ENCODE measurements around the gene HSD17B12.
"Not testable (repeated sequence)": the region's sequence is repeated elsewhere in the genome, so short reads cannot be mapped to it uniquely, and the experiment has no call there.

The HSD17B12 gene

DNA sequence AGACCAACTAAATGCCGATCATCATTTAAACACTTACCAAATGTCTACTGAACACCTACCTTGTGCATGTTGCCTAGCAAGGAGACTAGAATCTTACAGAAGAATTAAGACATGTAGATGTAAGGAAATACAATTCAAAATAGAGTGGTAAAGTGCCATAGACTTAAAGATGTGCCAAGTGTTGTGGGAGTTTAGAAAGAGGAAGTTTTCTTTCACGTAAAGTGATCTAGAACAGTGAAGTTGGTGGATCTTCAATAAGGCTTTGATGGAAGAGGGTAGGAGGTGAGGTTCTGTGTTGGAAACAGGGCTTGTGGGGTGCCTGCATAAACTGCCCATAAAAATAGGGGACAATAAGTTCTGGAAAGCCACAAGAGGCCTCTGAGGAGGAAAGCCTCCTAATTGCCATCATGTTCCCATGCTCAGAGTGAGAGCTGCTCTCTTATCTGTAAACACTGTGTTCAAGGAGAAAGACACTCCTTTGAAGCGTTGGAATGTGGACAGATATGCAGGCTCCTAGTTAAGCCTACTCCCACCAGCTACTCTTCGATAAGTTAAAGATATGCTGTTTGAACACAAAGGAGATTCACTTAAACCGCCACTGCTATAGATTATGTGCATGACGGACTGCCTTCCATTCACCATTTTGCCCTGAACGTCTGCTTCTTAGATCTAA is 66.7 kb downstream of the HSD17B12 start:
- no peak for DNase-seq (ENCODE audit: low read depth)

DNA sequence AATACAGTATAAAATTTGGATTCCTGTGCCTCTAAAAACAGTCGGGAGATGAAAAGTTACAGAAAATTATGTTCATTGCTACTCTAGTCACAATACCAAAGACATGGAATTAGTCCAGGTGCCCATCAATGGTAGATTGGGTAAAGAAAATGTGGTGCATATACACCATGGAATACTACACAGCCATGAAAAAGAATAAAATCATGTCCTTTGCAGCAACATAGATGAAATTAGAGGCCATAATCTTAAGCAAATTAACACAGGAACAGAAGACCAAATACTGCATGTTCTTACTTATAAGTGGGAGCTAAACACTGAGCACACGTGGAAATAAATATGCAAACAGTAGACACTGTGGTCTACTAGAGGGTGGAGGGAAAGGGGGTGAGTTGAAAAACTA is 67.6 kb downstream of the HSD17B12 start:
- DNase-seq (ENCODE audit: low read depth) = no peak

DNA sequence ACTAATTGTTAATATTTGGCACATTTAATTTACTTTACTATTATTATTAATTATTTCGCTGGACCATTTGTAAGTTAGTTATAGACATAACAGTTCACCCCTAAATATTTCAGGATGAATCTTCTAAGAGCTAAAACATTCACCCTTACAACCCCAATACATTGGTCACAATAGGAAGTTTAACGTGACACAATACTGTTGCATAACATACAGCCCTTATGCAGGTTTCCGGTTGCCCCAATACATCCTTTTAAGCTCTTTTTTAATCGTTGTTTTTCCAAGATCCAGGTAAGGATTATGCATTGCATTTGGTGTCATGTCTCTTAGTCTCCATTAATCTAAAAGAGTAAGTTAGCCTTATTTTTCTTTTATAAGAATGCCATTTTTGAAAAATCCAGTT is 71.2 kb downstream of the HSD17B12 start:
- DNase-seq (ENCODE audit: low read depth) = no peak

DNA sequence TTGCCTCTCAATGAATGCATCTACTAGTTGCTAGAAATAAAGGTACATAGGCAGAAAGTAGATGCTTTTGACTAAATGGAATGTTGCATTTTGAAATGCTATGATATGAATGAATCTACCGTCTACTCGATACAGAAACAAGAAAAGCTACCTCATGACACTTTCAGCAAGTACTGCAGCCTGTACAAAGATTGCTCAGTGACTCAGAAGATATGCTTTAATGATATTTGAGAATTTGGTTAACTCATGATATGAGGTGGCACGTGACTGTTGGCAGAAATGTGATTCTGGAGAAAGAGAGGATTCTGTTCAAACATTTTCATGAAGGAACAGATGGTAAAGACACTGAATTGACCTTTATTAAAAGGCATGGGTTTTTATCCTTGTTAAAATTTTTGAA is 76.0 kb downstream of the HSD17B12 start:
- no peak for DNase-seq (ENCODE audit: low read depth)

DNA sequence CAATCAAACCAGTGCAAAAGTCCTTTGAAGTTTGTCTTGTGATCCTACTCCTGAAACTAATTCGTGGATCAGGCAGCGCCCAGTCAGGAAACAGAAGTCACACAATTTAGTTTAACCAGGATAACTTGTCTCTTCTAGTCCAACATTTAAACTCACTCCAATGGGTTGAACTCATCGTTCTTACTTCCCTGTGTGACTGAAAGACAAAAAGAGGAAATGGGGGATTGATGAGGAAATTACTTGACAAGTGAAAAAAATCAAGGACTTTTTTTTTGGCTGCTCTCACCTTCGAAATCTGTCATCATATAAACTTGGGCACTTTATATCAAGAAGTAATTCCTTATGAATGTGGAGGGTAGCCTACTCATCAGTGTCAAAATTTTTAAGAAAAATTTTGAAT is 78.4 kb downstream of the HSD17B12 start:
- DNase-seq (ENCODE audit: low read depth) = no peak

DNA sequence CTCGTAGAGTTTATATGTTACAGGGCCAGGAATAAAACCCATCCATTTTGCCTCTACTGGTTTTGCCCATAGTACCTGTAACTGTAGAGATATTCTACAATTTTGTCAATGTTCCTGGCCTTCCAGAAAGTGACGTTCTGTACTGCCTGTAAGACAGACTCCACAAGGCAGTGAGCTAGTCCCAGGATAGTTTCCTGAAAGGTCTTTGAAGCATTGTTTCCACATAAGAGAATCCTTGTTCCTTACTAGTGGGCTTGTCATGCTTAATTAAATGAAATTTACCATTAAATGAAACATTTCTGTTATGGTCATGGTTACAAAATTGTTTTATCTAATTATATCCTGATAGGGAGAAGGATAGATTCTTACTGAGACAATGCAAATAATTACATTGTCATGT is 80.4 kb downstream of the HSD17B12 start:
- DNase-seq (ENCODE audit: low read depth) = no peak

DNA sequence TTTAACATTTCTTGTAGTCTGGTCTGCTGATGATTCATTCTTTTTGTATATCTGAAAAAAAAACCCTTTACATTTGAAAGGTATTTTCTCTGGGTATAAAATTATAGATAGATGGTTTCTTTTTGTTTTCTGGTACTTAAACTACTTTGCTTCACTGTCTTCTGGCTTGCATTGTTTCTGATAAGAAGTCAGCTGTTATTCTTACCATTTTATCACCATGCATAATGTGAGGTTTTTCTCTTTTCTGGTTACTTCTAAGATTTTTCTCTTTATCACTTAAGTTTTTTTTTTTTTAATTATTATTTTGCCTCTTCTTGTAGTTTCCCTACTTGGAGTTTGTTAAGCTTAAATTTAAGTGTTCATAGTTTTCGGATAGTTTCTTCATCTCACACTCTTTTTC is 84.7 kb downstream of the HSD17B12 start:
- DNase-seq (ENCODE audit: low read depth) = no peak

GRCh38 chr11:43768654-43769053 is 88.1 kb downstream of the HSD17B12 start:
- not testable (repeated sequence) for DNase-seq (ENCODE audit: low read depth)

DNA sequence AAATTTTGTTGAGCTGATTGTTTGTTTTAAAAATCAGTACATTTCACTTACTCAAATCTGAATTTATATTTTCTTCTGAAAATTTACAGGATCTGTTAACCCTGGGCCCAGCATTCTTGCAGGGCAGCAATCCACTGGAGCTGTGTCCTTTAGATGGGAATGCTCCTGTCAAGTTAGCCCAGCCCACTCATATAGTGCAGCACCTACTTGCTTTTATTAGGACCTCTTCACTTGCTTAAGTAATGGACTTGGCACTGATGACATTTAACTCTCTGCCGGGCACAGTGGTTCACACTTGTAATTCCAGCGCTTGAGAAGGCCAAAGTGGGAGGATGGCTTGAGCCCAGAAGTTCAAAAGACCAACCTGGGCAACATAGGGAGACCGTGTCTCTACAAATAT is 89.6 kb downstream of the HSD17B12 start:
- no peak for DNase-seq (ENCODE audit: low read depth)

GRCh38 chr11:43772733-43773132 is 92.2 kb downstream of the HSD17B12 start:
- DNase-seq (ENCODE audit: low read depth) = no peak

DNA sequence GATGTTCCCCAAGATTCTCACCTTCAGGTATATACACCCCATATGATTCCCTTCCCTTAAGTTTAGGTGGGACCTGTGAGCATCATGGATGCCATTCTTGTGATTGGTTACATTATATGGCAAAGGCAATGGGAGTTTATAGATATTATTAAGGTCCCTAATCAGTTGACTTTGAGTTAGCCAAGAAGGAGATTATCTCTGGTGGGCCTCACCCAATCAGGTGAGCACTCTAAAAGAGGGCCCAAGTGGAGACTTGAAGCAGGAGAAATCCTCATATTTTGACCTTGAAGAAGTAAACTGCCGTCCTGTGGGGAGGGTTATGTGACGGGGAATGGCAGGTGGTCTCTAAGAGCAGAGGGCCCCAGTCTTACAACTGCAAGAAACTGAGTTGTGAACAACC is 94.2 kb downstream of the HSD17B12 start:
- no peak for DNase-seq (ENCODE audit: low read depth)

- DNase-seq (ENCODE audit: low read depth) = no peak
These were observed 98.8 kb downstream of the HSD17B12 start for GRCh38 chr11:43779306-43779705.

DNA sequence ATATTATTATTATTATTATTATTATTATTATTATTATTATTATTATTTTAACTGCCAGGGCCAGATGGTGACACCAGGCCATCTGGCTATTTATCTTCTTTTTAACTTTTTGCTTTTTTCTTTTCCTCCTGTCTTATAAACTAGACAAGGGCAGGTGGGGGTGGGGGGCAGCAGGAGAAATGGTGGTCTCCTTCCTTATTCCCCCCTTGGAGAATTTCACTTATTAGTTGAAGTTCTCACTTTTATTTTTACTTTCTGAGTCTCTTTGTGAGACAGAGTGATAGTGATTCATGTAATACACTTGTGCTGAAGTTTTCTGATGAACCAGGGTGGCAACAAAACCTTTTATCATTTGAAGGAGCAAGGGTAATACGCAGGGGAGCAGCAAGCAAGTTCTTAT is 103.8 kb downstream of the HSD17B12 start:
- DNase-seq (ENCODE audit: low read depth) = no peak

GRCh38 chr11:43784866-43785265 is 104.3 kb downstream of the HSD17B12 start:
- DNase-seq (ENCODE audit: low read depth) = no peak

DNA sequence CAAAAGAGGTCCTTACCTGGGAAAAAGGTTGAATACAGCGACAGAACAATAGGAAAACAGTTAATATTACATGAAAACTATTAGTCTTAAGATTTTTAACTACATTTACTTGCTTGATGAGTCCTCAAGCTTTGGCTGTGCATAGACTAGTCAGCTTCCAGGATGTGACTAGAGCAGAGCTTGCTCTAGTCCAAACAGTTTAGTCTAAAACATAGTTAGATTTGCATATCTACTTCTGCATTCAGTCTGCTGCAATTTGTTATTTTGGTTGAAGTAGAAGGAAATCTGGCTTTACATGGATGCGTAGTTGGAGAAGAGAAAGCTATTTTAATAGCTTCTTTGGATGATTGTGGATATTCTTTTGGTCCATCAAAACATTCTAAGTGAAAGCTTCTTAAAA is 104.8 kb downstream of the HSD17B12 start:
- no peak for DNase-seq (ENCODE audit: low read depth)

DNA sequence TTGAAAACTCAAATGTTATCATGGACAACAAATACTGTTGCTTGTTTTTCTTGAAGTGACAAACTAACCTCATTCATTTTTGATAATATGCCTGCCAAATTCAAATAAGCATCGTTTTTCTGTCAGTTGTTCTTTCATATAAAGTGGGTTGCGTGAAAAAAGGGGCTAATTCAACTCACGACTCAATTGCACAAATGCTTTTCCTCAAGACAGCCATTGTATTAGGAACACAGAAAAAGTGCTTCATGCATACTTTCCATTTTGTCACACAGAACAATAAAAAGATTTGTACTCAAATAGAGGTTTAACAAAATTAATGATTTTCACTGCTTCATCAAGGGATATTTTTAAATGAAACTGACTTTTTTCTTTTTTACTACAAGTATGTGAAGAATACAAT is 105.5 kb downstream of the HSD17B12 start:
- no peak for DNase-seq (ENCODE audit: low read depth)

GRCh38 chr11:43787824-43788223 is 107.3 kb downstream of the HSD17B12 start:
- no peak for DNase-seq (ENCODE audit: low read depth)

DNA sequence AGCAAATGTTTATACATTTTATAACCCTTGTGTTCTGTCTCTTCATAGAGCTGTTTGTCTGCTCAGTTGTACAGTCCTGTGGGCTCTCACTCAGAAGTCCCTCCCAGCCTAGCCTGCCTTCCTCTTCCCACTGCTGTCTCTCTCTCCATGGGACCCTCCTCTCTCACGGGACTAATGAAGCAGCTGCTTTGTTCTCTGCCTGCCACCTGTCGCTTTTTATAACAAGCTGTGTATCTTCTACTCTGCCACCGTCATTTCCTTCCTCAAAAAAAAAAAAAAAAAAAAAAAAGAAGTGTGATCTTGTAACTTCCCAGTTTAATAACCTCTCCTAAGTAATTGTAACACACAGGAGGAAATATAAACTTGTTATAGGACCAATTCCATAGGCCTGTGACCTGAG is 107.9 kb downstream of the HSD17B12 start:
- DNase-seq (ENCODE audit: low read depth) = no peak

- no peak for DNase-seq (ENCODE audit: low read depth)
These were observed 109.3 kb downstream of the HSD17B12 start for GRCh38 chr11:43789700-43790443.

GRCh38 chr11:43790444-43790794 is 109.9 kb downstream of the HSD17B12 start:
- no peak for DNase-seq (ENCODE audit: low read depth)

DNA sequence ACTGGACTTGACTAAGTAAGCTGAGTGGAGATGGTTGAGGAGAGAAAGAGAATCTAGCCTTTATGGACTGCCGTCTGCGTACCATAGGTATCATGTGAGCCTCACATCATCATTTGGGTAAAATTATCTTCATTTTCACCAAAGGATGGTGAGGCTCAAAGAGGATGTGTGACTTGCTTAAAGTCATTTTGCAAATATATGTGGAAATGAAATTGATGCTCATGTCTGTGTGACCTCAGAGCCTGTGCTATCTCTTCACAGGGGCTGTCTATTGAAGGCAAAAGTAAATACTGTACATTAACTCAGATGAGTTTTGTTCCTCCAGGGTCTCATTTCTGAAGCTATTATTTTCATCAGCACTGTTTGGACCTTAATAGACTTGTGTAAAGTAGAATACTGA is 116.8 kb downstream of the HSD17B12 start:
- no peak for DNase-seq (ENCODE audit: low read depth)

- no peak for DNase-seq (ENCODE audit: low read depth)
These were observed 117.3 kb downstream of the HSD17B12 start for GRCh38 chr11:43797866-43798265.

DNA sequence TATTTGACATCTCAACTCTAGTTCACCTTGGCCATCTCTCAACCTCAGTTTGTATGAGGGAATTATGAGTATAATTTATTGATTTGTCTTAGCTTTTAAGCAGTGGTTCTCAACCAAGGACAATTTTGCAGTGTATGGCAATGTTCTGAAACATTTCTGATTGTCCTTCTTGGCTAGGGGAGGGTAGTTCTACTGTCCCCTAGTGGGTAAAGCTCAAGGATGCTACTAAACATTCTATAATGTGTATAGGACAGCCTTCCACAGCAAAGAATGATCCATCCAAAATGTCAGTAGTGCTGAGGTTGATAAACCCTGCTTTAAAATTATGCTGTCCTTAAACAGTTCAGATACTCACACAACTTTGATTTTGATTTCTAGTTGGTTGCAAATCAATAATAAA is 122.0 kb downstream of the HSD17B12 start:
- DNase-seq (ENCODE audit: low read depth) = no peak

GRCh38 chr11:43803766-43804165 is 123.2 kb downstream of the HSD17B12 start:
- DNase-seq (ENCODE audit: low read depth) = no peak
